SJCRH30 (cell line): ENCODE data around the gene CDK2. TPM values are rescaled to one million over a fixed set of nuclear protein-coding genes. Genes with fewer than 3 reads are reported as not detected.
"Not testable (repeated sequence)": the region's sequence is repeated elsewhere in the genome, so short reads cannot be mapped to it uniquely, and the experiment has no call there.

Source experiments
- DNase-seq, 2 experiments: peaks; one replicate each; pipeline ENCODE4 v3.0.0-alpha.2; 2015 to 2020
- H3K27ac ChIP-seq: fragments of 250-450 bp; sonication (Bioruptor Pico); 2 replicates; pipeline ENCODE4 v1.5.1; 2020; ENCODE audit warnings: mild to moderate bottlenecking, moderate library complexity
- H3K27me3 ChIP-seq: fragments of 250-450 bp; sonication (Bioruptor Pico); 2 replicates; pipeline ENCODE4 v1.5.1; 2020; ENCODE audit warnings: mild to moderate bottlenecking, moderate library complexity
- H3K36me3 ChIP-seq: fragments of 250-450 bp; sonication (Bioruptor Pico); 2 replicates; pipeline ENCODE4 v1.5.1; 2020; ENCODE audit warnings: mild to moderate bottlenecking, moderate library complexity
- H3K4me1 ChIP-seq: fragments of 250-450 bp; sonication (Bioruptor Pico); 2 replicates; pipeline ENCODE4 v1.5.1; 2020; ENCODE audit warnings: mild to moderate bottlenecking, moderate library complexity
- H3K4me3 ChIP-seq: fragments of 250-450 bp; sonication (Bioruptor Pico); 2 replicates; pipeline ENCODE4 v1.5.1; 2020; ENCODE audit warnings: mild to moderate bottlenecking, moderate library complexity
- H3K9me3 ChIP-seq: fragments of 250-450 bp; sonication (Bioruptor Pico); replicated peaks from 2 replicates; pipeline ENCODE4 v1.5.1; 2020; ENCODE audit warnings: mild to moderate bottlenecking, moderate library complexity
- total RNA-seq: library from RNA; depleted of rRNA; stranded (reverse); fragments of >200 nt; shearing (Covaris generic); gene quantifications from 2 replicates; pipeline ENCODE4 v1.2.3, GENCODE V29; 2014; rRNA removed

CDK2 gene
- total RNA-seq, 1 experiment from 2014 or later = 106 TPM

DNA sequence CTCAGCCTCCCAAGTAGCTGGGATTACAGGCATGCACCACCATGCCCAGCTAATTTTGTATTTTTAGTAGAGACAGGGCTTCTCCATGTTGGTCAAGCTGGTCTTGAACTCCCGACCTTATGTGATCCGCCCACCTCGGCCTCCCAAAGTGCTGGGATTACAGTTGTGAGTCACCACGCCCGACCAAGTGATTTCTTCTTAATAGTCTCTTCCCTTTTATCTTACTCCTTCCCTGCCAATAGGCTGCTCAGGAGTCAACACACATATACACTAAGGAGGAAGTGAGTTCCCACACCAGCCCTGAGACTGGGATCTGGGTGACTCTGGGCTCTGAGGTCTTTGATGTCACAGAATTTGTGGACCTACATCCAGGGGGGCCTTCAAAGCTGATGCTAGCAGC is 36.7 kb downstream of the CDK2 start:
- H3K27ac ChIP-seq, H3K27me3 ChIP-seq, H3K4me3 ChIP-seq, H3K4me1 ChIP-seq, DNase-seq, H3K9me3 ChIP-seq, H3K36me3 ChIP-seq: not testable (repeated sequence)

DNA sequence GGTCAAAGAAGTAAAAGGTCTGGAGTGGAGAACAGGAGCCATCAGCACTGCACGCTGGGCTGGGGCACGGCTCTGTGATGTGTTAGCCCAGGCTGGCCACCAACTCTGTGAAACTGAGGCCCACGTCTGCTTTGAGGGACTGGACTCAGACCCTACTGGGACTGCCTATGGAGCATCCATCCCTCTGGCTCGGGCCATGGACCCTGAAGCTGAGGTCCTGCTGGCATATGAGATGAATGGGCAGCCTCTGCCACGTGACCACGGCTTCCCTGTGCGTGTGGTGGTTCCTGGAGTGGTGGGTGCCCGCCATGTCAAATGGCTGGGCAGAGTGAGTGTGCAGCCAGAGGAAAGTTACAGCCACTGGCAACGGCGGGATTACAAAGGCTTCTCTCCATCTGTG is 37.6 kb downstream of the CDK2 start:
- Histone ChIP-seq H3K4me1 (no peaks in the 10 kb centered on the region), H3K4me3 (no peak overlapping the region), H3K9me3 (no peaks in the 10 kb centered on the region), H3K36me3 (no peaks in the 10 kb centered on the region; the same call in 1 of the 2 replicates), H3K27ac (no peak overlapping the region), H3K27me3 (no peaks in the 10 kb centered on the region)
- no peak for DNase-seq

DNA sequence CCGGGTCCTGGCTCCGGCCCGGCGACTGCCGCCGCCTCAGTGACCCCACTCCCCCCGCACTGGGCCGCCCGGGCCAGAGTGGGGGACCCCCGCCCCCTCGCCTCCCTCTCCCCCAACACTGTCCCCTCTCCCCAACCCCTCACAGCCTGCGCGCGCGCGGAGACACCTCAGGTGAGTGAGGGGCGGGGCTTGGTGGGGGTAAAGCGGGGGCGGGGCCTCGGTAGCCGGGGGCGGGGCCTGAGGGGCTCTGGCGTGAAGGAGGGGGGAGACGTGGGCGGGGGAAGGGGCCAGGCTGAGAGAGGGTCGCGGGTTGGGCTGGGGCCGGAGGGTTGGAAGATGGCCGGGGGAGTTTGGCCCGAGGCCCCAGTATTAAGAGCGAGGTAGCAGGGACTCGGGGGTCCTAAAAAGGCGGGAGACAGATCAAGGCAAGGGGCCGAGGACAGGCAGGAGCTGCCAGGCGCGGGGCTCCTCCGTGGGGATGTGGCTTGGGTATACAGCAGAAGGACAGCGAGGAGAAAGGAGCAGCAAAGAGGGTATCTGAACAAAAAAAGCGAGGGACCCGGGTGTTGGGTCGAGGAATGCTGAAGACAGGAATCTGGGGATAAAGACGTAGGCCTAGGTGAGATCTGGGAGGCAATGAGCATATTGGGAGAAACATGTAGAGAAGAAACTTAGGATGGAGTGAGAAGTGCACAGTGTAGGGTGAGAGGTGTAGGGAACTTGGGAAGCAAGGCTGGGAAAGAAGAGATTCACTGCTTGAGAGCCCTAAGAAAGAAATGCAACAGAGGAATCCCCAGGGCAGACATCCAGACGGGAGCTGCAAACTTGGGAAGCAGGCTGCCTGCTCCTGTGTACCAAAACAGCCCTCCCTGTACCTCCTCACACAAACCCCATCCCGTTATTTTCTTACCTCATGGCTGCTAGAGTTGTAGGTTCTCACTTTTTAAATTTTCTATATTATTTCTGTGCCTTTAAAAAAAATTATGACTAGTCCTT is 41.2 kb downstream of the CDK2 start:
- H3K4me1 ChIP-seq = no peaks in the 10 kb centered on the region
- H3K9me3 ChIP-seq = no peaks in the 10 kb centered on the region
- no peaks in the 10 kb centered on the region for H3K27me3 ChIP-seq
- peak; percentile 60 to 64 for DNase-seq
- peak overlapping the region; percentile 58 for H3K4me3 ChIP-seq
- H3K36me3 ChIP-seq = no peaks in the 10 kb centered on the region
- peak overlapping the region; percentile 33; the same call in 1 of the 2 replicates for H3K27ac ChIP-seq

DNA sequence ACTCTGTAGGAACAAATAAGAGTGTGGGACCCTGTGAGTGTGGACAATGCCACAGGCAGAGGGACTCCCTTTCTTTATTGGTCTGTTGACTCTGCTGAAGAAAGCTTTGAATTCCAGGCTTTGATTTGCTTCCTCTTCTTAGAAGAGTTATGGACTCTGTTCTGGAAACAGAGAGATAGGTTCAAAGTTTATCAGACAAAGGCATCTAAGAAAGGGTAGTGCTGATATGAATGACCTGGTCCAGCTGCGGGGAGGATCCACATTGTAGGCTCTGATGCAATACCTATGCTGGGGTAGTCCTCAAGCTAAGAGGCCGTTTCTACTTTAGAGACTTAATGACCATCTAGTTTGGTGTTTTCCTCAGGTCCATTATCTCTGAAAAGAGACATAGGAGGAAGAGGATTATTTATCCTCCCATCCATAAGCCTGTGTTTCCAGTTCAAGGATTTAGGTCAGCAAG is 43.5 kb downstream of the CDK2 start:
- no peaks in the 10 kb centered on the region for H3K4me1 ChIP-seq
- DNase-seq = no peak

DNA sequence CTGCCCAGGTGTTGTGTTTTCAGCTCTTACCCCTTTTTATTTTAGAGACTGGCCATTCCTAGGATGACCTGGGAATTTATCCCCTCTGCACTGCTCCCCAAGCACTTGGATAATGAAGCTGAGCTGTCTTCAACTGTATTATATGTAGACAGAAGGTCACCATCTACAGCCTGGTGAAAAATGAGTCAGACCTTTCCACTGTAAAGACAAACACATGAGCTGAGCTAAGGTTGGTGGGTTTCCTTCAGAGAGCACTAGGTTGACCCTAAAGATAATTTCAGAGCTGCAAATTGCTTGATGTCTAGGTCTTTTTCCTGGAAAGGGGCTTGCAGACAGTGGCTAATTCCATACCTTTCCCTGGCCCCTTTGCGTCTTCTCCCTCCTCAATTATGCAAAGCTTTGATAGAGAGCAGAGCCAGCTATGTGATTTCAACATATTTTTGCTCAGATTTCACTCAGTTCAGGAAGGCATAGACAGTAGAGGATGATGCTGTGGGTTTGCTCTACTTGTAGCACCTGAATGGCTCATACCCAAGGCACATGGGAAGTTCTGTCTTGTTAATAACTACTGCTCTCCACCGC is 45.0 kb downstream of the CDK2 start:
- Histone ChIP-seq H3K27ac (no peak overlapping the region), H3K4me3 (no peak overlapping the region), H3K27me3 (no peaks in the 10 kb centered on the region), H3K9me3 (no peaks in the 10 kb centered on the region), H3K4me1 (no peaks in the 10 kb centered on the region), H3K36me3 (no peaks in the 10 kb centered on the region)
- DNase-seq = no peak

More for the DNA sequence above, 43.5 kb downstream of the CDK2 start:
- Histone ChIP-seq H3K36me3 (no peaks in the 10 kb centered on the region), H3K27ac (no peak overlapping the region), H3K9me3 (no peaks in the 10 kb centered on the region), H3K4me3 (no peak overlapping the region), H3K27me3 (no peaks in the 10 kb centered on the region)

DNA sequence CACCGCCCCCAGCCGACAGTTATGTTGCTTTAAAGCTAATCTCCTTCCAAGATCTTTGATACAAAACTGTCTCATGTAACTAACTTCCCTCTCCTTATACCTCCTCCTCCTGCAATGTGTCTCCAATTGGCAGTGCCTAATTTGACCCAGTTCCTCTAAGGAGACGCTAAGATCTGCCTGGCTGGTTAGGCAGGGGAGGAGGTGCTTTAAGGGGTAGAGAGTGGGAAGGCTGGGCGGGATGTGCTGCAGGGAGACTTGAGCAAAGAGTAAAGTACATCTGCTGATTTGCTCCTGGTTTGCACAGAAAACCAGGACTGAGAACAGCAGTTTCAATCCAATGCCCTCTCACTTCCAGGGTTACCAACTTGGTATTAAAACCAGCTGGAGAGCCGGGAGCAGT is 46.9 kb downstream of the CDK2 start:
- Histone ChIP-seq H3K36me3 (no peaks in the 10 kb centered on the region), H3K4me1 (no peaks in the 10 kb centered on the region), H3K9me3 (no peaks in the 10 kb centered on the region), H3K27ac (no peak overlapping the region), H3K27me3 (no peaks in the 10 kb centered on the region), H3K4me3 (no peak overlapping the region)
- DNase-seq = no peak

DNA sequence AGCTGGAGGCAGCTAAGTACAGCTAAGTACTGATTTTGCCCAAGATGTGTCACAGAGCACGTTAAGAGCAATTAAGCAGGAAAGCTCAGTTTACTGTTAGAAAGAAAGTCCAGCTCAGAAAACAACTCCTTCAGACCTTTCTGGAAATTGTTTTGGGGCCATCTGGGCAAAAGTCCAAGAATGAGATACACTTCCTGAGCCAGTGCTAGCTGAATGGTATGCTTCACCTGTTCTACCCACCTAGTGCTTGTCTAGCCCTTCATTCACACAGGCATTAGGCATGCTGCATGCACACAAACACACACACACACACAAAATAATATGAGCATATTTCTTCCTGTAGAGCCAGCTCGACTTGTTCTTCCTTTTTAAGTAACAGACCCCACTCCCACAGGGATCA is 47.6 kb downstream of the CDK2 start:
- Histone ChIP-seq H3K27me3 (no peaks in the 10 kb centered on the region), H3K9me3 (no peaks in the 10 kb centered on the region), H3K4me1 (no peaks in the 10 kb centered on the region), H3K4me3 (no peak overlapping the region), H3K36me3 (no peaks in the 10 kb centered on the region), H3K27ac (no peak overlapping the region)
- DNase-seq = no peak

DNA sequence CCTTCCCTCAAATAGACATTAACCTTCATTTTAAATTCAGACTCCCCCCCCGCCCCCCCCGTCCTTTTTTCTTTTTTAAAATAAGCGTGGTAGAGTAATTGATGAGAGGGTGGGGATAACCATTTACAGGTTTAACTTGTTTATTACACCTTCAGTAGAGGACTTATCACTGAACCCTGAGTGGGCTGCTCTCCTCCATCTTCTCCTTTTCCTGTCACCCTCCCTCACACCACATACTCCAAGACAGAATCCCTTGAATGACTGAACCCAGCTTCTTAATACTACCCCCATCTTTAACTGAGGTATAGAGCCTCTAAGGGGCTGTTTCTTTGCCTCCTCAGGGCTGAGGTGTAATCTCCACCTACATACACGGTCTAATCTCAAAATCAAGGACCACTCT is 50.6 kb downstream of the CDK2 start:
- no peak overlapping the region for H3K27ac ChIP-seq
- H3K4me3 ChIP-seq = no peak overlapping the region
- no peaks in the 10 kb centered on the region for H3K9me3 ChIP-seq
- no peaks in the 10 kb centered on the region for H3K4me1 ChIP-seq
- H3K36me3 ChIP-seq = no peaks in the 10 kb centered on the region
- no peaks in the 10 kb centered on the region for H3K27me3 ChIP-seq
- no peak for DNase-seq

DNA sequence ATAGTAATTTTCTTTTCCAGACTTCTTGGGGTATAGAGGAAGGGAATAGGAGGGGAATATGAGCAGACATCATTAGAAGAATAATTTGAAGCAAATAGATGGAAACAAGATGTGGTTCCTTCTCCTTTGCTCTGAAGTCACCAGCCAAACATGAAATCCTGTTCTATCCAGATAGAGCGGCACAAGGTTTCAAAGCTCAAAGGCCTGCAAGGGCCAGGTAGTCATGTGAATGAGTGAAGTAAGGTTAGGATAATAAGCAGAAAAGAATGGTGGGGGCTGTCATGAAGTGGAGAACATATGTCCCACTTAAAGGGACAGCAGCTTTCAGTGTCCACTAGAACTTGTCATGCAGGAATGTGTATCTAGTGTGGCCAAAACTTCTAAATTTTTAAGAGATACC is 51.7 kb downstream of the CDK2 start:
- Histone ChIP-seq H3K4me3 (no peak overlapping the region), H3K27ac (no peak overlapping the region), H3K36me3 (no peaks in the 10 kb centered on the region), H3K9me3 (no peaks in the 10 kb centered on the region), H3K27me3 (no peaks in the 10 kb centered on the region), H3K4me1 (no peaks in the 10 kb centered on the region)
- no peak for DNase-seq

DNA sequence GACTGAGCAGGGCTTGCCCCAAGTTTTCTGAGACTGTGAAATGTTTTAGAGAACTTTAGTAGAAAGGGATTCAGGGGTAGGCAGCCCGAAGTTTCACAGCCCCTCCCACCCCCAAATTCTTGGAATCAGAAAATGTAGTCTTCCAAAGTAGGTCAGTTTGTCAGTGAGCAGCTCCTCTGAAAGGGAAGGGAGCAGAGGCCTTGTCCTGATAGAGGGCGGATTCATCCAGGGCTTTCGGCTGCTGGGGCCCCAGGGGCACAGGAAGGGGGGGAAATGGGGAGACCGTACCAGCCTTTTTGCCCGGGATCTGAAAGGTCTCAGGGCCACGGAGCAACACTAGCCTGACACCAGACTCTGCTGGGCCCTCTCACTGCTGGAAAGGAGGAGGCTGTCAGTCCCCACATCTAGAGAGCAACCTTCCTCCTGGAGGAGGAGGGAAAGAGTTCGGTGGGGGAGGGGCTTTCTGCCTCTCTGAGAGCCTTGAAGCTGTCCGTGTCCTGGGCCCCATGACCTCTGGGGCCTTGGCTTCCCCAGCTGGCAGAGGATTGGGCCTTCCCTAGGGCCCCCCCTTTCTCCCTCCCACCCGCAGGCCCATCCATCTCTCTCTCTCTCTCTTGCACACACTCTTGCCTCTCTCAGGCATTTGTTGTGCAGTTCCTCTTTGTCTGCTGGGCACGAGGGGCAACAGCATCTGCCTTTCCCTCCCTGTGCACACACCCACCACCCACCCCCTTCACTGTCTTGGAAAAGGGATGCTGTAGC is 54.0 kb downstream of the CDK2 start, which contains the start of gene IKZF4:
TSS of gene IKZF4 (plus strand) at position 621 of the 762 bp plus-strand sequence. CDS start 451 bp downstream, outside the sequence.
- no peak for DNase-seq

DNA sequence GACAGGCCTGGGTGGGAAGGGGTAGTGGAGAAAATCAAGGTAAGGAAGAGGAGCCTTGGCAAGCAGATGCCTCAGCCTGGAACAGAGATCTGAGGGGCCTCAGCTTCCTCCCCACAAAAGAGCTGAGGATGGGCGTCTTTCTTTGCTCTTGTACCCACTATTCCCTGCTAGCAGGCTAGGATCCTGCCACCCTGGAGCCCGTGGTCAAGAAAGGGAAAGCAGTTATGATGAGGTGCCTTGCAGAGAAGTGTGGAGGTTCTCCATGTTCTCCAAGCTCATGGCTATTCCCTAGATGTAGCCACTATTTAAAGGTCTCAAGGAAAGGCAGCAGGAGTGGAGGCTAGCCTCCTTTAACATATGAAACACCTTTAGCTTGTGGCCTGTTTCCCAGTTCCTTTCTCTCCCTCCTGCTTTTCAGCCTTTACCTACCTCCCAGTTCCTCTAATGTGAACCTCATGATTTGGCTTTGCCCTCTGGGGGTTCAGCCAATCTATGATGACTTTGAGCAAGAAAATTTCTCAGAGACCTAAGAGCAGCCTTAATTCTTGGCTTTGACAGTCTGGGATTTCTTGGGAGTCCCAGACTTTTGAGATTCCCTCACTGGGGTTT is 55.4 kb downstream of the CDK2 start:
- no peak for DNase-seq
- no peaks in the 10 kb centered on the region for H3K4me1 ChIP-seq
- no peak overlapping the region for H3K27ac ChIP-seq
- no peaks in the 10 kb centered on the region for H3K36me3 ChIP-seq
- no peaks in the 10 kb centered on the region for H3K9me3 ChIP-seq
- H3K4me3 ChIP-seq = no peak overlapping the region
- no peaks in the 10 kb centered on the region for H3K27me3 ChIP-seq

More for the DNA sequence above, 54.0 kb downstream of the CDK2 start, which contains the start of gene IKZF4:
- H3K9me3 ChIP-seq = no peaks in the 10 kb centered on the region
- H3K4me1 ChIP-seq = no peaks in the 10 kb centered on the region
- no peaks in the 10 kb centered on the region for H3K27me3 ChIP-seq
- H3K4me3 ChIP-seq = no peak within 1 kb of the TSS
- H3K27ac ChIP-seq = no peak within 1 kb of the TSS
- H3K36me3 ChIP-seq = no peaks in the 10 kb centered on the region

Other genes starting within 250 kb of the CDK2 start
- gene RDH5, start 246.4 kb upstream of the CDK2 start, total RNA-seq = 2.0 and 2.5 TPM in 2 replicates
- gene CD63, start 237.8 kb upstream of the CDK2 start, total RNA-seq = 598 and 676 TPM in 2 replicates
- gene GDF11, start 223.7 kb upstream of the CDK2 start, total RNA-seq = 9.1 and 10.5 TPM in 2 replicates
- 109 and 132 TPM in 2 replicates for gene SARNP, start 149.1 kb upstream of the CDK2 start, total RNA-seq
- 25.4 and 27.6 TPM in 2 replicates for gene ORMDL2, start 148.8 kb upstream of the CDK2 start, total RNA-seq
- gene DNAJC14, start 137.2 kb upstream of the CDK2 start, total RNA-seq = 33.3 TPM in 2 replicates
- gene MMP19, start 123.9 kb upstream of the CDK2 start, total RNA-seq = 0.91 and 1.0 TPM in 2 replicates
- gene PYM1, start 38.9 kb upstream of the CDK2 start, total RNA-seq = 24.0 and 25.6 TPM in 2 replicates
- 3.7 and 4.4 TPM in 2 replicates for gene DGKA, start 35.7 kb upstream of the CDK2 start, total RNA-seq
- 1.2 and 1.3 TPM in 2 replicates for gene PMEL, start 788 bp upstream of the CDK2 start, total RNA-seq
- 59.4 and 61.0 TPM in 2 replicates for gene RAB5B, start 7.2 kb downstream of the CDK2 start, total RNA-seq
- 10.0 and 13.2 TPM in 2 replicates for gene SUOX, start 30.4 kb downstream of the CDK2 start, total RNA-seq
- gene IKZF4, start 54.2 kb downstream of the CDK2 start, total RNA-seq = 1.7 and 2.2 TPM in 2 replicates
- gene RPS26, start 75.1 kb downstream of the CDK2 start, total RNA-seq = 229 and 271 TPM in 2 replicates
- gene ERBB3, start 113.3 kb downstream of the CDK2 start, total RNA-seq = 38.0 and 38.8 TPM in 2 replicates
- 342 and 348 TPM in 2 replicates for gene PA2G4, start 137.7 kb downstream of the CDK2 start, total RNA-seq
- 5,544 and 5,661 TPM in 2 replicates for gene RPL41, start 149.8 kb downstream of the CDK2 start, total RNA-seq
- 5.5 and 5.8 TPM in 2 replicates for gene ZC3H10, start 151.4 kb downstream of the CDK2 start, total RNA-seq
- gene ESYT1, start 161.4 kb downstream of the CDK2 start, total RNA-seq = 86.7 and 92.9 TPM in 2 replicates
- 199 and 208 TPM in 2 replicates for gene MYL6B, start 185.8 kb downstream of the CDK2 start, total RNA-seq
- 564 and 633 TPM in 2 replicates for gene MYL6, start 191.5 kb downstream of the CDK2 start, total RNA-seq
- 57.3 and 60.9 TPM in 2 replicates for gene SMARCC2, start 222.7 kb downstream of the CDK2 start, total RNA-seq